HG02678 (cell line): ENCODE measurements around the gene BLOC1S4.
"Not testable (repeated sequence)": the region's sequence is repeated elsewhere in the genome, so short reads cannot be mapped to it uniquely, and the experiment has no call there.

Source experiments
- ATAC-seq: cut with Tn5 transposase; IDR thresholded peaks from one replicate; pipeline ENCODE4 v1.9.1; 2021; ENCODE audit warnings: mild to moderate bottlenecking, moderate library complexity; ENCODE audit not compliant: unreplicated experiment

BLOC1S4 gene

GRCh38 chr4:6716958-6717655 lies 1.1 kb downstream of the BLOC1S4 start:
- ATAC-seq, result no peak

- ATAC-seq, result no peak
These were observed 3.1 kb downstream of the BLOC1S4 start for GRCh38 chr4:6718932-6719610.

DNA sequence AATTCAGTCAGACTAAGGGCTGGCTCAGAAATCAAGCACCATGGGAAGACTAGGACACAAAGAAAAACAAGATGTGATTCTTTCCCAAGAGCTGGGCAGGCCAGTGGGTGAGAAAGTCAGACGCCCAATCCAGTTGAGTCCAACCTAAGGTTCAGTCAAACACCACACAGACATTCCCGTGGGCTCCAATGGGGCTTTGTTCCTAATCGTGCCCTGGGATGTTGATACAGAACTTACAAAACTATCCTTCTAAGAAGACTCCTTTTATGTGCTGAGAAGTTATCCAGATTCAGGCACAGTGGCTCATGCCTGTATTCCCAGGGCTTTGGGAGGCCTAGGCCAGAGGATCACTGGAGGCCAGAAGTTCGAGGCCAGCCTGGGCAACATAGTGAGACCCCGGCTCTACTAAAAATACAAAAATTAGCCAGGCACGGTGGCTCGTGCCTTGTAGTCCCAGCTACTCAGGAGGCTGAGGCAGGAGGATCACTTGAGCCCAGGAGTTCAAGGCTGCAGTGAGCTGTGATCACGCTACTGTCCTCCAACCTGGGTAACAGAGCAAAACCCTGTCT lies 3.7 kb downstream of the BLOC1S4 start:
- no peak for ATAC-seq

DNA sequence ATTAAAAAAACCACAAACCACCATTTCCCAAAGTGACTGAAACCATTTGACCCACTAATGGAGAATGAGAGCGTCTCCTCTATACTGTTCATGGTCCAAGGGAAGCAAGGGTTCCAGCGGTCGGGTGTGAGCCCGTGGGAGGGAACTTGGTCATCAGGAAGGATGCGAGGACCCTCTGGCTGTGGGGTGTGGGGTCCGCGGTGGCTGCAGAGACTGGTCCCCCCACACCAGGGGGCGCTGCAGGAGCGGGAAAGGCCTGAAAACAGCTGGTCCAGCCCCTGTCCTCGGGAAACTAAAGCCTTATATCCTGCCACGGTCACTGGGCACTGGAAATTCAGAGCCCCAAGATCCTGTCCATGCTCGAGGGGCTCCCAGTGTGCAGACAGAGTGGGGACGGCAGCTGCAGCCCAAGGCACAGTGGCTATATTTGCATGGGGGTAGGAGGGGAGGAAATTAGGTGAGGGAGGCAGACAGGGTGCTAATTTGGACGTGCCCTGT lies 4.3 kb downstream of the BLOC1S4 start:
- ATAC-seq, result no peak

- ATAC-seq, result no peak
These were observed 5.1 kb downstream of the BLOC1S4 start for GRCh38 chr4:6721121-6721520.

GRCh38 chr4:6722891-6723290 lies 6.9 kb downstream of the BLOC1S4 start:
- ATAC-seq, result no peak

DNA sequence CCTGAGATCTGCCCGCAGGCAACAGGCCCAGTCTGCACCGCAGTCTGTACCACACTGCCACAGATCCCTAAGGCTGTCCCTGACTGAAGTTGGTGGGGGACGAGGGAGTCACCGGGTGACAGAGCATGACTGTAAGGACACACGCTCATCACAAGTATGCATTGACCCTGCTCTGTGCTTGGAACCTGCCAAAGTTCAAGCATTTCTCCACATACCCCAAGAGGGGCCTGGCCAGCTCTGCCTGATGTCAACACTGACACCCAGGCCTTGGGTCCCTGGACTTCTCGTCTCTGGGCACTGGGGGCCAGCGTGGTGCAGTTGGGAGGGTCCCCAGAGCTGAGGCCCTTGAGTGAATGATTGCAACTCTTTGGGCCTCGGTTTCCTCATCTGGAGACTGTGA lies 7.9 kb downstream of the BLOC1S4 start:
- no peak for ATAC-seq

DNA sequence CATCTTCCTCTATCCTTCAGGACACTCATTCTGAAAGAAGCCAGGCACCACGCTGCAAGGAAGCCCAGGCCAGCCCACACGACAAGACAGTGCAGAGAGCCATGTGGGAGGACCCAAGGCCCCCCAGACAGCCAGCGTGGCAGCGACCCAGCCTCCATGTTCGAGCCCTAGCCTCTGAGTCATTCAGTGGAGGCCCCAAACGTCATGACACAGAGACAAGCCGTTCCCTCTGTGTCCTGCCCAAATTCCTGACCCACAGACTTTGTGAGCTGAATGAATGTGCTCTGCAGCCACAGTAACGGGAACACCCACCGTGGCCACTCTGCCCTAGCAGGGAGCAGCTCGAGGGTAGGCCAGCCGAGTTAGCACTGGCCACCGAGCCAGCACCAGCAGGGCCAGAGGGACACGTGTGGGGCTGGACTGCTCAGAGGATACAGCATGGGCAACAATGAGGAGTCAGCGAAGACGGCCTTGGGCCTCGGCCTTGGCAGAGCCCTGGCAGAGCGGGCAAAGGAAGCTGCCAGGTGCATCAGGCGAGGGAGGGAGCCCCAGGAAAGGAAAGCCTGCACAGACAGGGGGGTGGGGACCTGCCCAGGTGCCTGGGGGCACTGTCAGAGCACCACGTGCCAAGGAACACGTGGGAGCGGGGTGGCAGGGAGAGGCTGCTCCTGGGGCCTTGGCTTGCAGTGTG lies 8.6 kb downstream of the BLOC1S4 start:
- ATAC-seq, result no peak

- ATAC-seq, result not testable (repeated sequence)
These were observed 9.5 kb downstream of the BLOC1S4 start for GRCh38 chr4:6725427-6725961.

- no peak for ATAC-seq
These were observed 11.3 kb downstream of the BLOC1S4 start for GRCh38 chr4:6727081-6727942.

- no peak for ATAC-seq
These were observed 11.9 kb downstream of the BLOC1S4 start for GRCh38 chr4:6727943-6728250.

GRCh38 chr4:6728320-6729029 lies 12.5 kb downstream of the BLOC1S4 start:
- no peak for ATAC-seq

DNA sequence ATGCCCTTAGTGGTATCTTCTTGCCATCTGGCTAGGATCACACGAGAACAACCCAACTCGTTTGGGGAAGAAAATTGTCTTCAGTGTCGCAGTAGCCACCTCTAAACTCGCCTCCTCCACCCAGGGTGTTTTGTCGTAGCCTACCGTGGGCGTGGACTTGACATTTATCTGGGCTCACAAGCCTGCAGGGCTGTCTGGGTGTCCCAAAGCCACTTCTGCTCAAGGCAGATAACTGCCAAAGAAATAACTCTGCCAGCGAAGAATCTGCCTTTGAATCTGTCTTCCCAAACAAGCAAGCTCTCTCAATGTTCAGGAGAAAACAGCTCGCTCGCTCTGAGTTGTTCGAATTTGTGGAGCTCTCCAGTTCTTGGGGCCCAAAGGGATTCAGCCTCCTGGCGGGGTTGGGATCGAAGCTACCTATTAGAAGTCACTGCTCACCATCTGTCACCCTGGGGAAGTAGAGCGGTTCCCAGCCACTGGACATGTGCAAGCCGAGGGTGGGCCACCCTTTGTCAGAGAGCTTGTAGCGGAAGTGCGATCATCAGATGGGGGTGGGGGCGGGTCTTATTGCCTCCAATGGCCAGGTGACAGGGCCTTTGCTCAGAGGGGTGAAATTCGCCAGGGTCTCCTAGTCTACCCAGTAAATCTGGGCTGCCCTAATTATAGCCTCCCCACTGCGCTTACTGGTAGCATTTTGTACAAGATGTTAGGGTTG lies 14.8 kb downstream of the BLOC1S4 start:
- ATAC-seq, result no peak

- no peak for ATAC-seq
These were observed 15.3 kb downstream of the BLOC1S4 start for GRCh38 chr4:6731318-6731675.

GRCh38 chr4:6731780-6732179 lies 15.8 kb downstream of the BLOC1S4 start:
- ATAC-seq, result no peak

GRCh38 chr4:6732441-6733357 lies 16.7 kb downstream of the BLOC1S4 start:
- ATAC-seq, result no peak

DNA sequence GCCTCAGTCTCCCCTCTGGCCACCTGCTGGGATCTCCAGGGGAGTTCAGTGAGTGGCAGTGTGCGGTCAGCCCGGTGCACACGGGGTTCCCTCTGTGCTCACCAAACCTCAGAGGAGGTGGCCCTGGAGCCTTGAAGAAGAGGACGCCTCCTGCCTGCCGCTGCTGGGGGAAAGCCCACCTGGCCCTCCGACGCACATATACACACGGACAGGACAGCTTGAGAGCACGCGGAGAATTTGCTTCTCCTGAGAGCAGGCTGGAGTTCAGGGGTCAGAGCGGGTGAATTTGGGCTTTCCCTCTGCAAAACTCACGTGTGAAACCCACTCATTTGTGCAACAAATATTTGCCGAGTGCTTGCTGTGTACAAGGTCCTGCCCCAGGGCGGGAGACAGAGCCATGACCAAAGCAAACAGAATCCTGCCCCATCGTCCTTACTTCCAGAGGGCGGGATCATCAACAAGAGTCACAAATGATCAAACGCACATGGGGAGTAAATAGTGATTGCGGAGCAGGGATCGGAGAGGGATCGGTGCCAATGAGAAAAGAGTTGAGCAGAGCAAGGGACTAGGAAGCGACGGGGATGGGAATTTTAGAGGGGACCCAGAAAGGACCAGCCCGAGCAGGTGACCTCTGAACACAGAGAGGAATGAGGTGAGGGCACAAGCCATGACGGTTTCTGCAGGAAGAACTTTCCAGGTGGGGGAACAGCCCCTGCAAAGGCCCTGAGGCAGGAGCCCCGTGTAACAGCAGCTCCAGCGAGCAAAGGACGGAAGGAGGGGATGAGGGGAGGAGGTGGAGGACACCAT lies 17.6 kb downstream of the BLOC1S4 start:
- no peak for ATAC-seq
